Myocyte (in vitro differentiated cells): Measurements from ENCODE around the gene TANGO6. TPM values are rescaled to one million over a fixed set of nuclear protein-coding genes. Genes with fewer than 3 reads are reported as not detected.

Experiments used
- DNase-seq: peaks from one replicate; pipeline ENCODE4 v3.0.0-alpha.2; 2012; ENCODE audit warnings: low read depth
- total RNA-seq: library from RNA; depleted of rRNA; stranded (reverse); fragments of >200 nt; gene quantifications from 2 replicates; pipeline ENCODE4 v1.2.3, GENCODE V29; 2014

The TANGO6 gene
- total RNA-seq, 1 donor from 2014 or later = 11.4 TPM

GRCh38 chr16:69088684-69089083 lies 245.4 kb downstream of the TANGO6 start:
- no peak for DNase-seq

- DNase-seq = no peak
These were observed 246.0 kb downstream of the TANGO6 start for GRCh38 chr16:69089091-69089910.

GRCh38 chr16:69093974-69094373 lies 250.6 kb downstream of the TANGO6 start:
- DNase-seq = no peak

- no peak for DNase-seq
These were observed 251.2 kb downstream of the TANGO6 start for GRCh38 chr16:69094501-69094900.

GRCh38 chr16:69095193-69095592 lies 251.9 kb downstream of the TANGO6 start:
- no peak for DNase-seq

- no peak for DNase-seq
These were observed 256.9 kb downstream of the TANGO6 start for GRCh38 chr16:69100071-69100691.

- peak; percentile 69 for DNase-seq
These were observed 262.4 kb downstream of the TANGO6 start, which contains the start of gene HAS3 for GRCh38 chr16:69105501-69106361. Gene HAS3, plus strand, starts transcription at chr16:69105653. Its CDS starts 3,743 bp downstream, at chr16:69109396.

GRCh38 chr16:69106491-69107315 lies 263.4 kb downstream of the TANGO6 start:
- peak; percentile 21 for DNase-seq

- no peak for DNase-seq
These were observed 264.1 kb downstream of the TANGO6 start for GRCh38 chr16:69107316-69107962.

- no peak for DNase-seq
These were observed 265.0 kb downstream of the TANGO6 start for GRCh38 chr16:69108064-69108904.

- no peak for DNase-seq
These were observed 265.5 kb downstream of the TANGO6 start for GRCh38 chr16:69108905-69109252.

GRCh38 chr16:69109486-69110270 lies 266.3 kb downstream of the TANGO6 start:
- DNase-seq = no peak

GRCh38 chr16:69110406-69110805 lies 267.1 kb downstream of the TANGO6 start:
- no peak for DNase-seq

- no peak for DNase-seq
These were observed 268.0 kb downstream of the TANGO6 start for GRCh38 chr16:69111216-69111875.

- DNase-seq = no peak
These were observed 268.5 kb downstream of the TANGO6 start for GRCh38 chr16:69111876-69112230.

GRCh38 chr16:69112285-69113129 lies 269.2 kb downstream of the TANGO6 start:
- peak; percentile 58 for DNase-seq

GRCh38 chr16:69113216-69113615 lies 269.9 kb downstream of the TANGO6 start:
- no peak for DNase-seq
